Neural crest cell (in vitro differentiated cells): Measurements from ENCODE around the gene BRS3. TPM values are rescaled to one million over a fixed set of nuclear protein-coding genes. Genes with fewer than 3 reads are reported as not detected.

ENCODE experiments used
- DNase-seq: peaks from one replicate; pipeline ENCODE4 v3.0.0; 2021; ENCODE audit warnings: low read depth, mixed read lengths, low spot score
- H3K27ac Mint-ChIP-seq: one replicate; pipeline ENCODE4 v1.8.0; 2021; ENCODE audit warnings: mild to moderate bottlenecking, mixed read lengths; ENCODE audit not compliant: unreplicated experiment
- H3K27me3 Mint-ChIP-seq: 2 replicates; pipeline ENCODE4 v1.8.0; 2021; ENCODE audit warnings: low read depth, mild to moderate bottlenecking, mixed read lengths
- H3K36me3 Mint-ChIP-seq: 2 replicates; pipeline ENCODE4 v1.8.0; 2021; ENCODE audit warnings: low read depth, mild to moderate bottlenecking, mixed read lengths
- H3K4me1 Mint-ChIP-seq: 2 replicates; pipeline ENCODE4 v1.8.0; 2021; ENCODE audit warnings: mixed read lengths
- H3K4me3 Mint-ChIP-seq: one replicate; pipeline ENCODE4 v1.8.0; 2021; ENCODE audit warnings: mild to moderate bottlenecking, mixed read lengths
- H3K9me3 Mint-ChIP-seq: 2 replicates; pipeline ENCODE4 v1.8.0; 2021; ENCODE audit warnings: mixed read lengths
- total RNA-seq: library from RNA; stranded (reverse); gene quantifications from 2 replicates; pipeline ENCODE4 v1.2.1, GENCODE V29; 2021
- TF ChIP-seq, protein P1 (sequence below): fragments of 200-600 bp; sonication (generic); conservative IDR thresholded peaks from 2 replicates; pipeline ENCODE4 v1.5.0; 2021; ENCODE audit warnings: antibody characterized with exemption, mild to moderate bottlenecking

Gene BRS3
- total RNA-seq, 1 donor from 2014 or later: not detected

DNA sequence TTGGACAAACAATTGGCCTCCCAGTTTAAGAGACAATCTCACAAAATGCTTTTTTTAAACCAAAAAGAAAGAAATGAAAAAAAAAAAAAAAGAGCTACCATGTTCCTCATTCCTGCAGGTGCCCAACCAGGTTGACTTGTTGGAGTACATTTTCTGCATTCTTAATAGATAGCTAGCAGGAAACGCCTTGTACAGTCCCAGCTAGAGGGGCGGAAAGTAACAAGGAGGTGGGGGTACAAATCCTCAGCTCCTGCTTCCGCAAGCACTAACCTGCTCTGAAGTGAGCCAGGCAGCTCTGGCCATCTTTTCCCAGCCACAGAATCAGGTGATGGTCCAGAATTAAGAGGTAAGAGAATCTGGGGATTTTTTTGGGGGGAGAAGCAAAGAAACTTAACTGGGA is 44.2 kb downstream of the BRS3 start, which contains the start of gene VGLL1:
VGLL1 (plus strand) TSS at position 265 of the 400 bp plus-strand sequence. CDS start 3,806 bp downstream, outside the sequence.
- peaks cover 5% of the 10 kb centered on the region for H3K27me3 Mint-ChIP-seq
- peaks cover 9% of the 10 kb centered on the region for H3K9me3 Mint-ChIP-seq
- no peak within 1 kb of the TSS for H3K4me3 Mint-ChIP-seq
- DNase-seq: no peak
- no peak within 1 kb of the TSS for H3K27ac Mint-ChIP-seq
- H3K36me3 Mint-ChIP-seq: no peaks in the 10 kb centered on the region
- peaks cover 5% of the 10 kb centered on the region for H3K4me1 Mint-ChIP-seq
- TF ChIP-seq, protein P1, sequence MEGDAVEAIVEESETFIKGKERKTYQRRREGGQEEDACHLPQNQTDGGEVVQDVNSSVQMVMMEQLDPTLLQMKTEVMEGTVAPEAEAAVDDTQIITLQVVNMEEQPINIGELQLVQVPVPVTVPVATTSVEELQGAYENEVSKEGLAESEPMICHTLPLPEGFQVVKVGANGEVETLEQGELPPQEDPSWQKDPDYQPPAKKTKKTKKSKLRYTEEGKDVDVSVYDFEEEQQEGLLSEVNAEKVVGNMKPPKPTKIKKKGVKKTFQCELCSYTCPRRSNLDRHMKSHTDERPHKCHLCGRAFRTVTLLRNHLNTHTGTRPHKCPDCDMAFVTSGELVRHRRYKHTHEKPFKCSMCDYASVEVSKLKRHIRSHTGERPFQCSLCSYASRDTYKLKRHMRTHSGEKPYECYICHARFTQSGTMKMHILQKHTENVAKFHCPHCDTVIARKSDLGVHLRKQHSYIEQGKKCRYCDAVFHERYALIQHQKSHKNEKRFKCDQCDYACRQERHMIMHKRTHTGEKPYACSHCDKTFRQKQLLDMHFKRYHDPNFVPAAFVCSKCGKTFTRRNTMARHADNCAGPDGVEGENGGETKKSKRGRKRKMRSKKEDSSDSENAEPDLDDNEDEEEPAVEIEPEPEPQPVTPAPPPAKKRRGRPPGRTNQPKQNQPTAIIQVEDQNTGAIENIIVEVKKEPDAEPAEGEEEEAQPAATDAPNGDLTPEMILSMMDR: no peak

DNA sequence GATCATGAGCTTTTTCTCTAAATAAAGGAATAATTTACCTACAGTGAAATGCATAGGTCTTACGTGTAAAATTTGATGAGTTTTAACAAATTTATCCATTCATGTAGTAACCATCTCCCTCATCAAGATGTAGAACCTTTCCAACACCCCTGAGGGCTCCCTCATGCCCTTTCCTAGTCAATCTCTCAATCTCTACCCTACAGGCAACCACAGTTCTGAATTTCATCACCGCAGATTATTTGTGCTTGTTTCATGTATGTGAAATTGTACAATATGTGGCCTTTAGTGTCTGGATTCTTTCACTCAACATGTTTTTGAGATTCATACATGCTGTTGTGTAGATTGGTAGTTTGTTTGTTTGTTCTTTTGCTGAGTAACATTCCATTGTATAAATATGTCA is 46.4 kb downstream of the BRS3 start:
- H3K9me3 Mint-ChIP-seq: peaks cover 9% of the 10 kb centered on the region
- TF ChIP-seq, protein P1: no peak
- peaks cover 5% of the 10 kb centered on the region for H3K4me1 Mint-ChIP-seq
- H3K27ac Mint-ChIP-seq: no peak overlapping the region
- no peaks in the 10 kb centered on the region for H3K36me3 Mint-ChIP-seq
- H3K27me3 Mint-ChIP-seq: peaks cover 5% of the 10 kb centered on the region
- no peak overlapping the region for H3K4me3 Mint-ChIP-seq
- DNase-seq: no peak

DNA sequence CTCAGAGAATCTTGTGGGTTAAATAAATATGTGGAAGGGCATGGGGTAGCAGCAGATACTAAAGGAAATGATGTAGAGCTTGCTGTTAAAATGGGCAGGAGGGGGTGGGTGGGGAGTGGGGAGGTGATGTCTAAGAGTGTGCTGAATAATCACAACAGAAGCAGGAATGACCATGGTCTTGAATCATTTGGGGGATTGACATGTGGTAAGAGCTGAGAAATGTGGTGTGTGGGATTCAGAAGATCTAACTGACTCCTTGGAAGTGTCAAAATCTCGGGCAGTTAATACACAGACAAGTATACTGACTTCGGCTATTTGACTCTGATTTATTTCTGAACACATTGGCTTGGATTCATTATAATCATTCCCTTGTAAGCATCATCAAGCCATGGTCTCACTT is 51.1 kb downstream of the BRS3 start:
- no peak overlapping the region for H3K27ac Mint-ChIP-seq
- DNase-seq: no peak
- H3K27me3 Mint-ChIP-seq: peaks cover 5% of the 10 kb centered on the region
- H3K4me3 Mint-ChIP-seq: no peak overlapping the region
- peaks cover 8% of the 10 kb centered on the region for H3K4me1 Mint-ChIP-seq
- peaks cover 4% of the 10 kb centered on the region for H3K9me3 Mint-ChIP-seq
- TF ChIP-seq, protein P1: no peak
- H3K36me3 Mint-ChIP-seq: no peaks in the 10 kb centered on the region

DNA sequence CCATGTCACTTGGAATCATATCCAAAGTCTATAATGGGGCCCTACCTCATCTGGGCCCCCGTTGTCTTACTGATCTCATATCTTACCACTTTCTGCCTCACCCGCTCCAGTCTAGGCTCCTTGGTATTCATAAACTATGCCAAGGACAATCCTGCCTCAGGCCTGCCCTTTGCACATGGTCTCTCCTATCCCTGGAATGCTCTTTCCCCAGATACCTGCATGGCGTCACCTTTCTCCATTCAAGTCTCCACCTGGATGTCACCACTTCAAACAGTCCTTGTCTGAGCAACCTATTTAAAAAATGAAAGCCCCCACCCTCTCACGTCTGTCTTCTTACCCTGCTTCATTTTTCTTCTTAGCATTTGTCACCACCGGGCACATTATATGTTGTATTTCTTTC is 52.5 kb downstream of the BRS3 start:
- peaks cover 4% of the 10 kb centered on the region for H3K9me3 Mint-ChIP-seq
- peaks cover 8% of the 10 kb centered on the region for H3K4me1 Mint-ChIP-seq
- H3K27me3 Mint-ChIP-seq: peaks cover 4% of the 10 kb centered on the region
- no peak for DNase-seq
- no peak overlapping the region for H3K27ac Mint-ChIP-seq
- TF ChIP-seq, protein P1: no peak
- no peak overlapping the region for H3K4me3 Mint-ChIP-seq
- no peaks in the 10 kb centered on the region for H3K36me3 Mint-ChIP-seq

DNA sequence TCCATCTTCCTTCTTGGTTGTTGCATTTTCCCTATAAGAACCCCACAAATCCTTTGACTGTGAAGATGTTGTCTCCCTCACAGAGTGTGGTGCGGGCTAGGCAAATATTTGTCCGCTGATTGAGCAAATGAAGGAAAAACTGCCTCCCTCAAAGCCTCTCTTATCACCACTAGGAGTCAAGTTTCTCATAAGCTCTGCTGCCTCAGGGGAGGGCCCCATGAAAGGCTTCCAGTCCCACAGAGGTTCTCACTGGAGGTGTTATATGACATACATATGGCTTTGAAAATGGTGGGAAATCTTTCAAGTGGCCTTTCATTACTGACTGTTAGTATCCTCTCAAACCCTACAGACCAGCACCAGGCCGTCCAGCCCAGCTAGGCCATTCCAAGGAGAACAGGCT is 53.5 kb downstream of the BRS3 start:
- Mint-ChIP-seq H3K27me3 (peaks cover 2% of the 10 kb centered on the region), H3K9me3 (peaks cover 3% of the 10 kb centered on the region), H3K4me1 (peaks cover 8% of the 10 kb centered on the region), H3K36me3 (no peaks in the 10 kb centered on the region), H3K4me3 (no peak overlapping the region), H3K27ac (no peak overlapping the region)
- DNase-seq: no peak
- TF ChIP-seq, protein P1: no peak

DNA sequence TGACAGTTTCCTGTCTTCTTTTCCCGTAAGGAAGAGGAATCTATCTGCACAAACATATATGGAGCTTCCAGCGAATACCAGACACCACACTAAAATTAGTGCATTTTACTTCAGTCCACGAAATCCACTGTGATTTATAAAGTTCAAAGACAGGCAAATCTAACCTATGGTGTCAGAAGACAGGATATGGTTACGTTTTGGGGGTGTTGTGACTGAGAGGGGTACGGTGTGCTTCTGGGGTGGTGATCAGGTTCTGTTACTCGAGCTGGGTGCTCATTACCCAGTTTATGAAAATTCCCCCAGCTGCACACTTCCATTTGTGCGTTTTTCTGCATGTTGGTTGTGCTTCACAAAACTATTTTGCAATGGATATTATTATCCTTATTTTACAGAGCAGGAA is 54.5 kb downstream of the BRS3 start:
- no peak overlapping the region for H3K4me3 Mint-ChIP-seq
- TF ChIP-seq, protein P1: no peak
- H3K9me3 Mint-ChIP-seq: no peaks in the 10 kb centered on the region
- peaks cover 8% of the 10 kb centered on the region for H3K4me1 Mint-ChIP-seq
- H3K27ac Mint-ChIP-seq: no peak overlapping the region
- no peaks in the 10 kb centered on the region for H3K27me3 Mint-ChIP-seq
- no peak for DNase-seq
- H3K36me3 Mint-ChIP-seq: no peaks in the 10 kb centered on the region
